ENCODE data around the gene ICE2. TPM values are rescaled to one million over a fixed set of nuclear protein-coding genes. Genes with fewer than 3 reads are reported as not detected.

The ICE2 gene
- total RNA-seq, 1 donor from 2014 or later, result 55.1 TPM

GRCh38 chr15:60381148-60381788 lies 97.7 kb downstream of the ICE2 start:
- no peak for ATAC-seq
- intact Hi-C loops (cut with DNase I), result no loop called here
- DNase-seq (ENCODE audit: low spot score), result no peak

- DNase-seq (ENCODE audit: low spot score) (no peak), ATAC-seq (peak; percentile 88)
- intact Hi-C loops (cut with DNase I), result no loop called here
Observed at GRCh38 chr15:60379525-60380274, 99.2 kb downstream of the ICE2 start.

- DNase-seq (ENCODE audit: low spot score), result no peak
- intact Hi-C loops (cut with DNase I), result no loop called here
- no peak for ATAC-seq
Observed at GRCh38 chr15:60379185-60379524, 99.8 kb downstream of the ICE2 start.

DNA sequence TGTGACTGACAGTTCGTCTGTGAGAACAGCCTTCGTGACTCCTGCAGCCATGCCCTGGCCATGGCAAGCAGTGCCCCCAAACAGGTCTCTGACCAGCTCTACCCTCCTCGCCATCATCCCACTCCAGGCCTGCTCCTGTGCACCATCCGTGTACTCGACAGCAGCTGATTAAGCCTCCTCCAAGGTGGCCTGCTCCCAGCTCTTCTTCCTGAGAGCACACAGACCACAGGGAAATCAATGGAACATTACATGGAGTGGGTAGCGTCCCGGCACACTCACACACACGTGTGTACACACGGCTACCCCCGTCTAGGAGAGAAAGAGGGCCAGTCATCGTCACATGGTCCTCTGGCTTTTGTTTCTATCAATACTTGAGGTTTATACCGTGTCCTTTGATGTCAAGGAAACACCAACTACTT lies 102.3 kb downstream of the ICE2 start:
- ATAC-seq, result no peak
- no peak for DNase-seq (ENCODE audit: low spot score)
- intact Hi-C loops (cut with DNase I), result no loop called here

- no peak for ATAC-seq
- intact Hi-C loops (cut with DNase I), result no loop called here
Observed at GRCh38 chr15:60375306-60375705, 103.6 kb downstream of the ICE2 start.

DNA sequence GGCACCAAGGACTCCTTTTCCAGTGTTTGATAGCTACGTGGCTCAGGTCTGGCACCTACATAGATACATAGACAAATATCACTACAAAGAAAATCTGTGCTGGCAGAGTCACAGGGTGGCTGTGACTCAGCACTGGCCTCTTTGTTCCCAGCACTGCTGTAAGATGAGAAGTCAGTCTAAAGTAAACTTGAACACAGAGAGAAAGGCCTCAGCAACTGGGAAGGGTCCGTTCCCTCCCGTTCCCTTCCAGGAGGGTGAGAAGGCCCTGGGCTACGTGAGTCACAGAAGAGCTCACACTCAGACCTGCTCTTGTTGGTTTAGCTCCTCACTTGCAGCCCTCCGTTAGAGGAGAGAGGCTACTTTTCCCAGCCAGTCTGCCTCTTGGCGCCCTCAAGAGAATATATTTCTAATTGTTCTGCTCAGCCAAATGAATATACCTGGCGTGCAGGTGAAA lies 104.3 kb downstream of the ICE2 start:
- ATAC-seq, result peak; percentile 77
- intact Hi-C loops (cut with DNase I), result no loop called here

More at GRCh38 chr15:60375306-60375705, 103.6 kb downstream of the ICE2 start:
- DNase-seq (ENCODE audit: low spot score), result no peak

GRCh38 chr15:60374209-60374608 lies 104.7 kb downstream of the ICE2 start:
- intact Hi-C loops (cut with DNase I), result no loop called here
- ATAC-seq (peak; percentile 23), DNase-seq (ENCODE audit: low spot score) (no peak)

More for the DNA sequence above, 104.3 kb downstream of the ICE2 start:
- DNase-seq (ENCODE audit: low spot score), result no peak

DNA sequence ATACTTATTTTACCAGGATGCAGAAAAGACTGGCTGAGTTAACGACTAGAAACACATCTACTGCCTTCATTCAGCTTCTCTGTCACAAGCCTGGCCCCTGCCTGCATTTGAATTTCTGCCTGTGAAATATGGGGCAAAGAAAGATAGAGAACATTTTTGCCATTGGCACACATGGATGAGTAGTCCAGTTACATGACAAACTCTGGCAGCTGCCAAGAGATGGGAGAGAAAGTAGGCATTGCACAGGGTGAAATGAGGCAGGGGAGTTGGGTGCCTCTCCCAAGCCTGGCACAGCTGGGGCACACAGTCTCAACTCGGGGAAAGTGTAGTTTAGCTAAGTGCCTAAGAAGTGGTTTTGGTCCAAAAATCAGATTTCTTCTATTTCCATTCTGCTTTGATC lies 105.2 kb downstream of the ICE2 start:
- no peak for ATAC-seq

DNA sequence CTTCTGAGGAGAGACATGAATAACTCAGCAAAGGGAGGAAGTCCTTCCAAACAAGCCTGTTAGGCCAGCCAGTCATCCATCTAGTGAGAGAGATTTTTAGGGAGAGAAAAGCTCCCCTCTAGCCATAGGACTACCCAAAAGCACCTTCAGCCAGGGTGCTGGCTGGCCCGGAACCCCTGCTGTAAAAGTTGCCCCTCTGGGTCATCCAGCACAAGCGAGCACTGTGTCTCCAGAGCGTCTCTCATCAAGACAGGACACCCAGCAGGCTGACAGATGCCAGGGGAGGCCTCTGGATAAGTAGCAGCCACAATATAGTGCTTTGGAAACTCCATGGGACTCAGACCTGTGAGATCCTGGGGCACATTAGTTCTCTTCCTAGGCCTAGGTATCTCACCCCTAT lies 105.6 kb downstream of the ICE2 start:
- DNase-seq (ENCODE audit: low spot score) (no peak), ATAC-seq (no peak)
- intact Hi-C loops (cut with DNase I), result no loop called here

More for the DNA sequence above, 105.2 kb downstream of the ICE2 start:
- intact Hi-C loops (cut with DNase I), result no loop called here
- DNase-seq (ENCODE audit: low spot score), result no peak

- no peak for ATAC-seq
- intact Hi-C loops (cut with DNase I), result no loop called here
- no peak for DNase-seq (ENCODE audit: low spot score)
Observed at GRCh38 chr15:60372756-60373155, 106.2 kb downstream of the ICE2 start.

GRCh38 chr15:60372227-60372626 lies 106.7 kb downstream of the ICE2 start:
- ATAC-seq, result no peak
- intact Hi-C loops (cut with DNase I), result no loop called here
- DNase-seq (ENCODE audit: low spot score), result no peak

DNA sequence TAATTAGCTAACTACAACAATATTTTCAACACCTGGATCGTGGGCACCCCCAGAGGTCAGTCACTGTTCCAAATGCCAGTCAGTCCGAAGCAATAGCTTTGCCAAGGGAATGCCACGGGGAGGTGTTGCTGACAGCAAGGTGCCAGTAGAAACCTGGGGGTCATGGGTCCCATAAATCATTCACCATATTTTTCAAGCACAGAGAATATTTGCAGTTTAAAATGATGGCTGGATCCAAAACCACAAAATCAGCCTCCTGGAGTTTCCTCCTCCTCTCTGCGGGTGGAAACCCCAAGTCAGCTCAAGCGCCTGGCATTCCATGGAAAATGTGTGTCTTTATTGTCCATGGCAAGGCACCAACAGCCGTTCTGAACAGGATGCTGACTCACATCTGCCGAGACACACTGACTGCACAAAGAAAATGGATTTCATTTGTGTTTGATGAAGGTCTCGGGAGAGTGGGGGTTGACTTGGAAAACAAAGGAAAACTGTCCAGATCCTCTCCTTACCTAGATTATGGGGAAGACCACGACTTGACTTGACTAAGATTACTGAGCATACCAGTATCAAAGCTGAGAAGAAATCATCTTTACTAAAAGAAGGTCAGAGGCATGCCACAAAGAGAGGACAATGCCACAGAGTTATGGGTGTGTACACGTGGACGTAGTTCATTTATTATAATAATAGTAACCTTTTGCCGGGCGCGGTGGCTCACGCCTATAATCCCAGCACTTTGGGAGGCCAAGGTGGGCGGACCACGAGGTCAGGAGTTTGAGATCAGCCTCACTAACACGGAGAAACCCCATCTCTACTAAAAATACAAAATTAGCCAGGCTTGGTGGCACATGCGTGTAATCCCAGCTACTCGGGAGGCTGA lies 107.5 kb downstream of the ICE2 start:
- DNase-seq (ENCODE audit: low spot score) (peak; percentile 88), ATAC-seq (peak; percentile 93)
- intact Hi-C loops (cut with DNase I), result no loop called here

DNA sequence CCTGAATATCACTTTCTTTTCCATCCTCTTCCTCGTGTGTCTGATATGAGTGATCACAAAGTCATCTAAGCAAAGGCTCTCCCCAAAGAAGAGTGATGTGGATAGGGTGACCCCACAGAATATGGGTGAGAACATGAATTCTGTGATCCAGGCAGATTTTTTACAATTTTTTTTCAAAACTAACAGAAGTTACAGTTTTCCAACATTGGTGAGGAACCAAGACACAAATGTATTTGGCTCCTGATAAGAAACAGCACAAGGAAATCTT lies 108.1 kb downstream of the ICE2 start:
- ATAC-seq (no peak), DNase-seq (ENCODE audit: low spot score) (no peak)
- intact Hi-C loops (cut with DNase I), result no loop called here

GRCh38 chr15:60370105-60370868 lies 108.7 kb downstream of the ICE2 start:
- intact Hi-C loops (cut with DNase I), result no loop called here
- DNase-seq (ENCODE audit: low spot score) (no peak), ATAC-seq (peak; percentile 7)

DNA sequence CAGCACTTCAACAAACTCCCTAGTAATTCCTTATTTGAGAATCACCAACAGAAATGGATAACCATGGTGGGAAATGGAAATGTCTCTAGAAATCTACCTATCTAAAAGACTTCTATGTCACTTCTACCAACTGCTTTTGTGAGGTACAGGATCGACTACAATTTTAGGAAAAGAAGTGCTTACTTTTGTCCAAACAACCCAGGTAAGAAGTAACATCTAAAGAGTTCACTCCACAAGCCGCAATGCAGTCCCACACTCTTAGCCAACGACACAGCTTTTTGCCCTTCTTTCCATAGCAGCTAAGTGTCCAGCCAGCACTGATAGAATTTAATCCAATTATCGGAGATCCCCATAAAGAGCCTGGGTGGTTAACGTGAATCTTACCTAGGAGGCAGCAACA lies 109.2 kb downstream of the ICE2 start:
- no peak for ATAC-seq
- intact Hi-C loops (cut with DNase I), result no loop called here
- DNase-seq (ENCODE audit: low spot score), result no peak
